Activated naive CD8-positive, alpha-beta T cell (primary cell): ENCODE measurements around the gene CHEK1.
"Not testable (repeated sequence)": the region's sequence is repeated elsewhere in the genome, so short reads cannot be mapped to it uniquely, and the experiment has no call there.

Experiments used
- H3K27ac Mint-ChIP-seq: one replicate; pipeline ENCODE4 v1.8.0; 2021; ENCODE audit warnings: mixed read lengths
- H3K27me3 Mint-ChIP-seq: one replicate; pipeline ENCODE4 v1.8.0; 2021; ENCODE audit warnings: mixed read lengths
- H3K36me3 Mint-ChIP-seq: one replicate; pipeline ENCODE4 v1.8.0; 2021; ENCODE audit warnings: mixed read lengths
- H3K4me1 Mint-ChIP-seq: one replicate; pipeline ENCODE4 v1.8.0; 2021; ENCODE audit warnings: low read depth, mixed read lengths
- H3K4me3 Mint-ChIP-seq: one replicate; pipeline ENCODE4 v1.8.0; 2021; ENCODE audit warnings: mild to moderate bottlenecking, mixed read lengths
- H3K9me3 Mint-ChIP-seq: one replicate; pipeline ENCODE4 v1.8.0; 2021; ENCODE audit warnings: low read depth, mixed read lengths

Gene CHEK1

GRCh38 chr11:125701858-125702621, 77.1 kb downstream of the CHEK1 start:
- H3K27me3 Mint-ChIP-seq: peaks cover 10% of the 10 kb centered on the region
- H3K9me3 Mint-ChIP-seq: no peaks in the 10 kb centered on the region
- no peak overlapping the region for H3K27ac Mint-ChIP-seq
- no peaks in the 10 kb centered on the region for H3K4me1 Mint-ChIP-seq
- H3K36me3 Mint-ChIP-seq: no peaks in the 10 kb centered on the region
- H3K4me3 Mint-ChIP-seq: no peak overlapping the region

GRCh38 chr11:125704686-125705085, 79.7 kb downstream of the CHEK1 start:
- not testable (repeated sequence) for H3K9me3 Mint-ChIP-seq, H3K4me3 Mint-ChIP-seq, H3K27ac Mint-ChIP-seq, H3K4me1 Mint-ChIP-seq, H3K36me3 Mint-ChIP-seq
- H3K27me3 Mint-ChIP-seq: peaks cover 13% of the 10 kb centered on the region

GRCh38 chr11:125720781-125721180, 95.8 kb downstream of the CHEK1 start:
- H3K27ac Mint-ChIP-seq: no peak overlapping the region
- H3K27me3 Mint-ChIP-seq: peaks cover 21% of the 10 kb centered on the region
- H3K36me3 Mint-ChIP-seq: no peaks in the 10 kb centered on the region
- H3K4me3 Mint-ChIP-seq: no peak overlapping the region
- no peaks in the 10 kb centered on the region for H3K4me1 Mint-ChIP-seq
- no peaks in the 10 kb centered on the region for H3K9me3 Mint-ChIP-seq

GRCh38 chr11:125724125-125724524, 99.2 kb downstream of the CHEK1 start:
- Mint-ChIP-seq H3K27ac (no peak overlapping the region), H3K36me3 (no peaks in the 10 kb centered on the region), H3K27me3 (peaks cover 20% of the 10 kb centered on the region), H3K4me3 (no peak overlapping the region), H3K9me3 (no peaks in the 10 kb centered on the region), H3K4me1 (no peaks in the 10 kb centered on the region)
